Measurements from ENCODE around the gene ATP6V0E2.

GRCh38 chr7:149866139-149866778 lies 7.5 kb upstream of the ATP6V0E2 start:
- TF ChIP-seq CTCF (conservative IDR thresholded peaks at IDR 0.05; ENCODE audit: low read depth, low read length) (no peak), EZH2 (IDR thresholded peaks at IDR 0.05; ENCODE audit: borderline replicate concordance, low read depth, low read length, poor library complexity, severe bottlenecking) (no peak)

Measured in A673 (cell line).